Measurements from ENCODE around the gene APOL1.
"Not testable (repeated sequence)": the region's sequence is repeated elsewhere in the genome, so short reads cannot be mapped to it uniquely, and the experiment has no call there.

Gene APOL1

DNA sequence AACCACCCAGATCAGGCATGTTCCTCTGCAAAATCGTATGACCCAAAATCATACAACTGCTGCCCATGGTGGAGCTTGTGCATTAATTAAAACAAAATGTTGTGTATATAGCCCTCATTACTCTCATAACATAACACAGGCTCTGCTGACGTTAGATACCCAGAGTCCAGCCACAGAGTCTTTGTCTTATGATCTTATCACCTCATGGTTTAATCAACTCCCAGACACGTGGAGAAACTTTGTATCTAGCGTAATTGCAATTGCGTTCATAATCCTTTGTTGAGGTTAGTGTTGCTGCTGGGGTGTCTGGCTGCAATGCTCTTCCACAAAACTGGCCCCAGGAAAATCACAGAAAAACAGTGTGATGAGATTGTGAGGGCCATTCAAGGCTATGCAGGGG lies 5.0 kb upstream of the APOL1 start:
- no peak for DNase-seq

DNA sequence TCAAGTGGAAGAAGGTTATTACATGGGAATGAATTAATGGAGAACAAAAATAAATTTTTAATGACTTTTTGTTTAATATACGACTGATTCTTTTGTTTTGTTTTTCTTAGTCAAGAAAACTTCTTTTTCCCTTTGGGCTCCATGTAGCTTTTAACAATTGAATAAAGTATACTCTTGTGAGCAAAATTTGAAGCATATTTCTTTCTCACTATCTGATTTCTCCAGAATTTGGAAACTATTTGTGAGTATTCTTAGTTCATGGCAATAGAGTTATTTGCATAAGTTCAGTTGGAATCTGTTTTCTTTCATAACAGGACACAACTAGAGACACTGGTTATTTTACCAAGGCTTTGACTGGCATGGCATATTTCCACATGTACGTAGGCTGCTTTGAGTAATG lies 3.8 kb upstream of the APOL1 start:
- DNase-seq: no peak

DNA sequence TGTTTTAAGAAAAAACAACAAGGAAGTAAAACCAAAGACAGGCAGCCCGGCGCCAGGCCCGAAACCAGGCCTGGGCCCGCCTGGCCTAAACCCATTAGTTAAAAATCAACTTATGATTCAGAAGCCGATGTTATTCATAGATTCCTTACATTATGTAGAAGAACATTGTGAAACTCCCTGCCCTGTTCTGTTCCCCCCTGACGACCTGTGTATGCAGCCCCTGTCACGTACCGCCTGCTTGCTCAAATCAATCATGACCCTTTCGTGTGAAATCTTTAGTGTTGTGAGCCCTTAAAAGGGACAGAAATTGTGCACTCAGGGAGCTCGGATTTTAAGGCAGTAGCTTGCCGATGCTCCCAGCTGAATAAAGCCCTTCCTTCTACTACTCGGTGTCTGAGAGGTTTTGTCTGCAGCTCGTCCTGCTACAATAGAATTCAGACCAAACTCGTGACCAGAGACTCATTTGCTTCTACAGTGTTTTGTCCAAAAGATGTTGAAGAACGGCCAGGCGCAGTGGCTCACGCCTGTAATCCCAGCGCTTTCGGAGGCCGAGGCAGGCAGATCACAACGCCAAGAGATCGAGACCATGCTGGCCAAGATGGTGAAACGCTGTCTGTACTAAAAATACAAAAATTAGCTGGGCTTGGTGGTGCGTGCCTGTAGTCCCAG lies 2.5 kb upstream of the APOL1 start:
- not testable (repeated sequence) for DNase-seq

DNA sequence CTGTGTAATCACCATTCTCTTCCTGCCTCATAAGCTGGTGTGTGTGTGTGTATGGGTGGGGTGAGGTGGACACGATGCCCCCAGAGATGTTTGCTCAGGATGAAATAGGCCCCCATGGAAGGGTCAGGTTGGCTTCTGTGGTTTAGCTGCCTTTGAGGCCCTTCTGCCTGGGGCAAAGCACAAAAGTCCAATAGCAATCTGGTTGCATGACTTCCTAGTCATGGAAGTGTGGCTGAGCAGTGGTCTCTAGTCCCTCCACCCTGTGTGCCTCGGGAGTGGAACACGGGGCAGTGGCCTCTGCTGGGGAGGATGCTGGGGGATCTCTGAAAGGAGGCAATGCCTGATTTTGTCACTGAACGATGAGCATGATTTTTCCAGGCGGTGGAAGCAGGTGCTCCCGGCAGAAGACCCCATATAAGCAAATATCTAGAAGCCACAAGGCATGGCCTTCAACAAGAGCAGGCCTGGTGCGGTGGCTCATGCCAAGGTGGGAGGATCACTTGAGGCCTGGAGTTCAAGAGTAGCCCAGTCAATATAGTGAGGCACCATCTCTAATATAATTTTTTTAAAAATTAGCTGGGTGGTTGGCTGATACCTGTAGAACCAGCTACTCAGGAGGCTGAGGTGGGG lies 839 bp upstream of the APOL1 start:
- DNase-seq: not testable (repeated sequence)

DNA sequence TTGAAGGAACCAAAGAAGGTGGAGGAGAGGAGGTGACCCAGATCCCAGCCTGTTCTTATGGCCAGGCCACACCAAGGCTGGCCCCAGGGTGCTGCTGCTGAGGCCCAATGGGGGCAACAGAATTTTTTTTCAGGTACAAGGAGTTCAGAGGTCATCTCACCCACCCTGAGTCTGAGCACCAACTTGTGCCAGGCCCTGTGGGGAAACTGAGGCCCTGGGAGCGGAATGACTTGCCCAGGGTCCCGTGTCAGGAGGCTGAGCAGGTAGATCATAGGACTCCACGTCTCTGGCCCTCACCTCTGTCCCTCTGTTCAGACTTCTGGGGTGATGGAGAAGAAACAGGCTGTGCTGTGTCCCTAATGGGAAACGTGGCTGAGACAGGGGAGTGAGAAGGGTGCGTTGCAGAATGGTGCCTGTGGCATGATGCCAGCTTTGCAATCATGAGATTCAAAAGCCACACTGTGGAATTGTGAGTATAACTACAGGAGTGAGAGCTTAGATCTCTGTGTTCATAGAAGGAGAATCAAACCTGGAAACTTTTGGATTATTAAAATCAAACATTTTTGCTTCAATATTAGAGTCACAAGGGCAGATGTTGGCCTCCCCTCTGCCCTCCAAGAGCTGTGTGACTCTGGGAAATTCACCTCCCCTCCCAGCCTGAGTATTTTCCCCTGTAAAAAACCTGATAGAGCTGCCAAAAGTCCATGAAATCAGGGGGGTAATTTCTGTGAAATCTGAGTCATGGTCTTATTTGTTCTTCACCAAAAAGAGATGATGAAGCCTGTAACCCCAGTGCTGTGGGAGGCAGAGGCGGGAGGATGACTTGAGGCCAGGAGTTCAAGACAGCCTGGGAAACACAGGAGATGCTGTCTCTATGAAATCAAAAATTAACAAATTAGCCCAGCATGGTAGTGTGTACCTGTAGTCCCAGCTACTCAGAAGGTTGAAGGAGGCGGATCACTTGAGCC lies 874 bp downstream of the APOL1 start:
- no peak for DNase-seq

DNA sequence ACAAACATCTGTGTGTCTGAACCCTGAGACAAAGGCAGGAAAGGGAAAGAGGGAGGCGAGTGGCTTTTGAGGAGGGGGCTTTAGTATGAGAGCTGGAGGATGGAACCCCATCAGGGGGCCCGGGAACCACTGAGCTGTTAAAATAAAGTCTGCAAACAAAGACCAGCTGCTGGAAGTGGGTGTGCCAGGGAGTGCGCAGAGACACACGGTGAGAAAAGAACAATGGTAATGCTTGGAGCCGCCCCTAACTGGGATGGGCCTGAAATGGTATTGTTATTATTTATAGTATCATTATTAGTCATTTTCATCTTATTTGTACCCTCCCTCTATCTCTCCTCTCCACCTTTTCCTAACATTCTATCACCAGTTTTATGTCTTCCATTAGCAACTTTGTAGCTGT lies 2.6 kb downstream of the APOL1 start:
- not testable (repeated sequence) for DNase-seq

DNA sequence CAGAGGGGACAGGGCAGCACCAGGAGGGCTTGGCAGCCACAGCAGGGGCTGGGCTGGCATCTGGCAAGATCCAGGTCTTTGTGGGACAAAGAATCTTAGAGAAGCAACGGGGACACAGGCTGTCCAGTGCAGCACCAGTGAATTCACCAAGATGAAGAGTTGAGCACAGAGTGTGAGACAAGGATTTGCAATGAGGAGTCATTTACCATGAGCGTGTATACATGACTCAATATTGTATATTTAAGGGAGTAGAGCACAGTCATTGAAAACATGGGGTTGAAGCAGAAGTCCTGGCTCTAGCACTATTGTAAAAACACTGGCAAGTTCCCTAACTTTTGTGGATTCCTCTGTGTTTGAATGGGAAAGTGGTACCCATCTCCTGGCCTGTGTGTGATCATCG lies 3.5 kb downstream of the APOL1 start:
- DNase-seq: no peak

DNA sequence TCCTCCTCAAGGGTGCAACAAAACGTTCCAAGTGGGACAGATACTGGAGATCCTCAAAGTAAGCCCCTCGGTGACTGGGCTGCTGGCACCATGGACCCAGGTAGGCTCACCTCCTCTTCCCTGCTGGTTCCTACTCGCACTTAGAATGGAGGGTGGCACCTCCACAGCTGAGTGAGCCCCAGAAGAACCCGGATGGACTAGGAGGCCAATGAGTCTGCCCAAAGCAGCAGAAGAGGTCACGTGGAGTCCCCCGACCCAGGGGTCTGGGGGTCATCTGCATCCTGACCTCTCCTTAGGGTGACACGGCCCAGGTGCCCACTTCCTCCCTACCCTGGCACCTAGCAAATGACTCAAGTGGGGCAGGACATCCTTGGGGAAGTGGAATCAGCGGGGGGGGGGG lies 4.4 kb downstream of the APOL1 start:
- DNase-seq: no peak

DNA sequence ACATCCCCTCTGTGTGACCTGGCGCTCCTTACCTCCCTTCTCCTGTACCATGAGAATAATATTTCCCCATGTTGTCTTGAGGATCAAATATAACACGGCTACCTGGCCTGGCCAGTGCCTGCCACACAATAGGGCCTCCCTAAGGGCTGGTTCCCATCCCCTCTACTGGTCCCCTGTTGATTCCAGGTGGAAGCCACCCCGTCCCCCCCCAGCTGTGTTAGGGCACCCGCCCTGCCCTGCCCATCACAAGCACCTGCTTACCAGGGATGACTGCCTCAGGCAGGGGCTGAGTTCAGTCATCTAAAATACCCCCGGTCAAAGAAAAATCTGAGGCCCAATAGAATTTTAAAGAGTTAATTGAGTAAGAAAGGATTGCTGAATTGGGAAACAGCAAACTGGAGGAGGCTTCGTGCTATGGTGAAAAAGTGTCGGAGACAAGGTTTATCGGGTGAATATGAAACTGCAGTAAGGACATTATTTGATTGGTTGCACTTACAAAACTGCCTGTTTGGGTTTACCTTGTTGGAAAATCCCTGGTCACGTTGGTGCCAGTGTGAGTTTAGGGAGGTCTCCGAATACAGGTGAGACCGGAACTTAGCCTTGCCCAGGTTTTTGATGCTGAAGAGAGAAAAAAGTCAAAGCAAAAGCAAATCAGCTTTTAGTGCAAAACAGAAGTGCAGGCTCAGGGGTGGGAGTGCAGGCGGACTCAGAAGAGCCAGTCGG lies 5.2 kb downstream of the APOL1 start:
- no peak for DNase-seq

DNA sequence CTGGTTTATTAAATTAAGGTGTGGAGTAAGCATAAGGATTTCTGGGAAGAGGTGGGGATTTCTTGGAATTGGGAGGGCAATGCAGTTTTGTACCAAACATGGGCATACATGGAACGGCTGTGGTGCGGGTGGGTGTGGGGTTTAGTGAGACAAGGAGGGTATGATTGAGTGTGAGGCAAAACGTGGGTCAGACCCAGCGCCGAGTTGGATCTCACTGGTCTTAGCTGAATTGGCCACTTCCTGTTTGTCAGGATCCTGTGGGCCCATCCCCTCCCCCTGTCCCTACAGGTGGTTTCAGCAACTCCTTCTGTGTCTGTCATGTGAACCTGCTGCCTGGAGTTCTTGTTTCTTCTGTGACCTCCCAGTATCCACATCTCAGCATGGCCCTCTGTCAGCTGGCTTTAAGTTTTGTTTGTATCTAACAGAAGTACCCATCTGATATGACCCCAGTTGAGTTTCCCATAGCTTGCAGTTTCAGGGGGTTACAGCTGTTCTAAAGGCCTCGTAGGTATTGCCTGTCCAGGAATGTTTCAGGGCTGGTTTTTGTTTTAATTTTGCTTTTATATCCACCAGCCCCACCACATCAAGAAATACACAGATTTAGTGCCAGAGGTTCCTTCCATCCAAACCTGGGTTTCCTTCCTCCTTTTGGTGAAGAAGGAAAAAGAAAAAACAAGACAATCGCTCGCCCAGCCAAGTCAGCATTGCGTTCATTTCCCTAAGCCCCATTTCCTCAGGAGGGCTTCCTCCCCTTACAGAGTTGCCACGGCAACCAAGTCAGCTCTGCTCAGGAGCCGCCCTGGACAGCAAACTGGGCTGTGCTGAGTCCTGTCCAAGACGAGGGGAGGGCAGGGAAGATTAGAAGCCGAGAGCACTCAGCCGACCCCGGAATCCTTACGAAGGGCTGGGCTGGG lies 6.0 kb downstream of the APOL1 start:
- DNase-seq: no peak

DNA sequence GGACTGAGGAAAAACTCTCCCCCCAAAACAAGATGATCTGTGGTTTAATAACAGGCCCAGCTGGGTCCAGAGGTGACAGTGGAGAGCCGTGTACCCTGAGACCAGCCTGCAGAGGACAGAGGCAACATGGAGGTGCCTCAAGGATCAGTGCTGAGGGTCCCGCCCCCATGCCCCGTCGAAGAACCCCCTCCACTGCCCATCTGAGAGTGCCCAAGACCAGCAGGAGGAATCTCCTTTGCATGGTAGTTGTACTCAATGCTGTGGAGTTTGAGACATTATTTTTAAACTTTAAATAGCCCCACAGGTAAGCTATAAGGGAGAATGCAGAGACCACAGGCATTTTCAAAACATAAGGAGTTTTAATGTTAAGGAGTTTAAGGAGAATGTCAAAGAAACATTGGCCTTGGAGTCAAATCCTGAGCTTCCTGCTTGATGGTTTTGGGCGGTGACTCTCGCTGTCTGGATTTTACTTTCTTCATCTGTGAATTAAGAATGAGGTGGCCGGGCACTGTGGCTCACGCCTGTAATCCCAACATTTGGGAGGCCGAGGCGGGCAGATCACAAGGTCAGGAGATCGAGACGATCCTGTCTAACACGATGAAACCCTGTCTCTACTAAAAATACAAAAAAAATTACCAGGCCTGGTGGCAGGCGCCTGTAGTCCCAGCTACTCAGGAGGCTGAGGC lies 6.8 kb downstream of the APOL1 start:
- DNase-seq: no peak

DNA sequence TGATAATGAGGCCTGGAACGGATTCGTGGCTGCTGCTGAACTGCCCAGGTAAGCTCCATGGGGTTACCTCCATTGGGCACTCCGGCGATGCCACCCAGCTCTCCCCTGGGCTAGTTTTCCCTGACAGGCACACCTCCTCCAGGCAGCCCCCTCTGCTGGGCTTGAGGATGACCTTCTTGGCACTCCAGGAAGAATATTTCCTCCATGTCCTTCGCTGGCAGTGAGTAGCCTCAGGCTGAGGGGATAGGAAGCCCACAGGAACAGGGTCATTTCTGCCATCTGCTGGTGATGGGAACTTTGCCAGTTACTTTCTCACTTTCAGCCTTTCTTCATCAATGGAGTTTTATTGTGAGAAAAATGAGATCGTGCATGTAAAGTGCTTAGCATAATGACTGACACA lies 8.7 kb downstream of the APOL1 start:
- DNase-seq: not testable (repeated sequence)

DNA sequence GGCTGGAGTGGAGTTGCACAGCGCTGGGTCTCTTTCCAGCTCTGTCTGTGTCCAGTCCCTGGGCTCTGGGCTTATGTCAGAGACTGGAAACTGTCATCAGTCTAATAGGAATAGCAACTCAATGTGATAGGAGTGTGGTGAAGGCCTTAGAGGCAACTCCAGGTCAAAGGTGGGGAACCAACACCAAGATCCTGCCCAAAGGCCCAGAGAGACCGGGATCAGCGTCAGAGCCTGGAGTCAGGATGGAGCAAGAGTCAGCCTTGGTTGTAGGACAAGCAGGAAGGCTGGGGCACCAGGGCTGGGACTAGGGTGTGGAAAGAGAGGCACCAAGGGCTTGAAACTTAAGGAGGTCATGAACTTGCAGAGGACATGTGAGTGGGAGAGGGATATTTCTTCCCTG lies 9.4 kb downstream of the APOL1 start:
- DNase-seq: not testable (repeated sequence)

DNA sequence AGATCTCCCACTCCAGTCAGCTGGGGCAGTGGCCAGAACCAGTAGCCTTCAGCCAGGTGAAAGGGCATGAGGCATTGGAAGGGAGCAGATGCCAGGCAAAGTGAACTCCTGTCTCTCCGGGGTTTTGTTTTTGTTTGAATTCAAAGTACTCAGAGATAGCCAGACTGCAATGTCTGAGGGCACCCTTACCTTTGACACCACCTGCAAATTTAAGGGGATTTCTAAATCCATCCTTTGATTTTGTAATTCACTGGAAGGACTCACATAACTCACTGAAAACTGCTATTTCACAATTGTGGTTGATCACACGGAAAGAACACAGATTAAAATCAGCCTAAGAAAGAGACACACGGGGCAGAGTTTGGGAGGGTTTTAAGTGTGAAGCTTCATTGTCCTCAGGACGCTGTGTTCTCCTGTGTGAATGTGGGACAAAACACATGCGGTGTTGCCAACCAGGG lies 10.3 kb downstream of the APOL1 start:
- DNase-seq: not testable (repeated sequence)

DNA sequence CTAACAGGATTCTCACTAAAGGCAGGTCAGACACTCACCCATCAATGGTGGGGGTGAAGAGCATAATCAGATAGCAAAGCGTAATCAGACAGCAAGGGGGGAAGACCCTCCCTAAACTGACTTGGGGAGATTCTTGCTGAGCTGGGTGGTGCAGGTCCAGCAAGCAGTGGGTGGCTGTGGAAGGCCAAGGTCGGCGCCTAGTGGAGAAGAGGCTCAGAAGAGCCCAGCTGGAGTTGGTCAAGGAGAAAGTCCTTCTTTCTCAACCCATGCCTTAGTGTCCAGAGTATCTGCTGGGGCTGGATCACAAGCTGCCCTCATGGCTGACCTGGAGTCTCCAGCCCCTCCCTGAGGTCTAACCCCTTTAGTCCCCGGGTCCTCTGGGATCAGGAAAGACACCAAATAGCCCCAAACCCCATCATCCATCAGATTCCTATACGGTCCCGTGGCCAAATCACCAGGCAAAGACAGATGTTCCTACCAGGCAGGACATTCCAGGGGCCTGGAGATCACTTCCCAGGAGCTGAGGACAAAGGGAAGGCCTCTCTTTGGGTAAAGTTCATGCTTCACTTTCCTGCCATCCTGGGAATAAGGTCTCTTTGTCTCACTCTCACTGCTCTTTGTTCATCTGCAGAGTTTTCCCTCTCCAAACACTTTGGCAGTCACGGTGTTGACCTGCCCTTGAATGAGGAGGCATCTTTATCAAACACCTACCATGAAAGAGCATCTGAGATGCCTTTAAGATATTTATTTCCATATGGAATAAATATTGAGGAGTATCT lies 11.1 kb downstream of the APOL1 start:
- DNase-seq: not testable (repeated sequence)

DNA sequence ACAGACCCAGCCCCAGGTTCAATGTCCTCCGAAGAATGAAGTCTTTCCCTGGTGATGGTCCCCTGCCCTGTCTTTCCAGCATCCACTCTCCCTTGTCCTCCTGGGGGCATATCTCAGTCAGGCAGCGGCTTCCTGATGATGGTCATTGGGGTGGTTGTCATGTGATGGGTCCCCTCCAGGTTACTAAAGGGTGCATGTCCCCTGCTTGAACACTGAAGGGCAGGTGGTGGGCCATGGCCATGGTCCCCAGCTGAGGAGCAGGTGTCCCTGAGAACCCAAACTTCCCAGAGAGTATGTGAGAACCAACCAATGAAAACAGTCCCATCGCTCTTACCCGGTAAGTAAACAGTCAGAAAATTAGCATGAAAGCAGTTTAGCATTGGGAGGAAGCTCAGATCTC lies 14.1 kb downstream of the APOL1 start:
- no peak for DNase-seq

DNA sequence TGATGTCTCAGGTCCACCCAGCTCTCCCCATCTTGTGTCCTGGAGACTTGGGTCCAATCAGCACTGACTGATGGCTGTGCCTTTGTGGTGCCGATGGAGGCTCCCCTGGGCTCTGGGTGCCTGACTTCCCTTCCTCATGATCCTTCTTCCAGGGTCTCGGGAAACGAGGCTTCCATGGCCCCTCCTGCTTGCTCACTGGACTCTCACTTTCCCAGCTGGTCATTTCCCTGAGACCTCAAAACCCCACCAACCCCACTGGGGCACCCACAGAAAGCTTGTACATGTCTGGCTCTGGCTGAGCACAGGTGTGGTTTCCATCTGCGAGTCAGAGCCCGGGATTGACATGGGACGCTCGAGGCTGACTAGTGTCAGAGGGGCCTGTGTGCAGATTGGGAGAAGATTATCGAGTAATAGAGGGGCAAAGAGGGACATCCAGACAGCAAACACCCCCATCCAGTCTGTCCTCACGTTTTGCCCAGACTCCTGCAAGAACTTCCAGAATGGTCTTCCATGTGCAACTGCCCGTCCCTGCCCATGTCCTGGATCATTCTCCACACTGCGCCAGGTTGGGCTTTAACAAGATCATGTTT lies 15.1 kb downstream of the APOL1 start:
- no peak for DNase-seq

DNA sequence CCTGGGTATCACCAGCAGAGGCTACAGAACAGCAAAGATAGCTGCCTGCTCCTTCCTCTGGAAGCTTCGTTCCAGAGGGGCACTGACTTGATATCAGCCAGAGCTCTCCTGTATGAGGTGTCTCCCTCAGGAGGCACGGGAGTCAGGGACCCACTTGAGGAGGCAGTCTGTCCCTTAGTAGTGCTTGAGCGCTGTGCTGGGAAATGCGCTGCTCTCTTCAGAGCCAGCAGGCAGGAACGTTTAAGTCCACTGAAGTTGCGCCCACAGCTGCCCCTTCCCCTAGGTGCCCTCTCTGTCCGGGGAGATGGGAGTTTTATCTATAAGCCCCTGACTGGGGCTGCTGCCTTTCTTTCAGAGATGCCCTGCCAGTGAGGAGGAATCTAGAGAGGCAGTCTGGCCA lies 18.3 kb downstream of the APOL1 start:
- DNase-seq: not testable (repeated sequence)

DNA sequence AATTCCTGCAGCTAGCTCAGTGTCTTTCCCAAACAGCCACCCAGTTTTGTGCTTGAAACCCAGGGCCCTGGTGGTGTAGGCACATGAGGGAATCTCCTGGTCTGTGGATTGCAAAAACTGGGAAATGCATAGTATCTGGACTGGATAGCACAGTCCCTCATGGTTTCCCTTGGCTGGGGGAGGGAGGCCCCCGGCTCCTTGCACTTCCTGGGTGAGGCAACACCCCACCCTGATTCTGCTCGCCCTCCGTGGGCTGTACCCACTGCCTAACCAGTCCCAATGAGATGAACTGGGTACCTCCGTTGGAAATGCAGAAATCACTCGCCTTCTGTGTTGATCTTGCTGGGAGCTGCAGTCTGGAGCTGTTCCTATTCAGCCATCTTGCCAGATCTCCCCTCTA lies 19.0 kb downstream of the APOL1 start:
- not testable (repeated sequence) for DNase-seq

DNA sequence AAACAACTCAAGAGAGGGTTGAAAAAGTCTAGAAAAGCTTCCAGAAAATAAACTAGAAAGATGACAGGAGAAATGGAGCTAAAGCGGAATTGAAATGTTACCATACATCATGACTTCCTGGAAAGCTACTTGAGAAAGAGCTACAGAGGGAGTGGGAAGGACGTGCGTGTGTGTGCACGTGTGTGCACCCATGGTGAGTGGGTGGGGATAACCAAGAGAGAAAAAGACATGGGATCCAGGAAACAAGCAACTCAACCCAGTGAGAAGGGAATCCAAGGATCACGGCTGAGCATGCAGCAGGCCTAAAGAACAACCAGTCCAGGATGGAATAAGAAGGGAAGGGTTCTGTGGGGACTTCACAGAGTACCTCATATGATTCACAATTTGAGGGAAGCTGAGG lies 21.6 kb downstream of the APOL1 start:
- DNase-seq: no peak
